GM11168 (cell line): ENCODE results near the gene CENPP.

Experiments
- in situ Hi-C: fragments of 300-500 bp; cut with MboI; formaldehyde crosslinking; loops from one replicate; pipeline ENCODE4 v1.12.0; 2022; ENCODE audit warnings: low sequenced_read_pairs; ENCODE audit not compliant: unreplicated experiment

Gene CENPP

DNA sequence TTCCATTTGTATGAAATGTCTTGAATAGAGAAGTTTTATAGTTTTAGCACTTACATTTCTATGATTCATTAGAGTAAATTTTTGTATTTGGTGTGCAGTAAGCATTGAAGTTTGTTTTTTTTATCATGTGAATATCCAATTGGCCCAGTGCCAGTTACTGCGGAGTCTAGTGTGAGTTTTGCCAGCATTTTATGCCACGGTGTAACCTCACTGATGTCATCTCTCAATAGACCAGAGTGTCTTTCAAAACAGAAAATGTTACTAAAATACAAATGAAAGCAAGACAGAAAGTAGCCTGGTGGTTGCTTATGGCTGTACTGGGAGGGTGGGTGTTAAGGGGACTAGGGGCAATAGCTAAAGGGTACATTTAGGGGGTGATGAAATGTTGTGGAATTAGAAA is 281.3 kb downstream of the CENPP start:
- in situ Hi-C loops: no loop called here

DNA sequence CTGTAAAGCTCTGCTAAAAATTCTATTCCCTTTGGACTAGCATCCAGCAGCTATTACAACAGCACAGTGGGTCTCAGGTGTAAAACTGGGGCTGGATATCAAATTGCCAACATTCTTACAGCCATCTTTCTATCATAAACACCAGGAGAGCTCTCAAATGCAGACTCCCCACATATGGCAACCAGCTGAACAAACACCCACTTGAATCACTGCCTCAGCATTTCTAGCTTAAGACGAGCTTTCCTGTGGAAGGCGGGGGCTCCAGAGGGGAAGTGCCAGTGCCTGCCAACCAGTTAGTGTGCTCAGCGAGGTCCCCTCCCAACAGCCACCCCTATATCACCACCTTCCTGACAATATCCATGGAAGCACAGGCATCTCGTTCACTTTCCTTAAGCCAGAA is 282.0 kb downstream of the CENPP start:
- in situ Hi-C loops: no loop called here

DNA sequence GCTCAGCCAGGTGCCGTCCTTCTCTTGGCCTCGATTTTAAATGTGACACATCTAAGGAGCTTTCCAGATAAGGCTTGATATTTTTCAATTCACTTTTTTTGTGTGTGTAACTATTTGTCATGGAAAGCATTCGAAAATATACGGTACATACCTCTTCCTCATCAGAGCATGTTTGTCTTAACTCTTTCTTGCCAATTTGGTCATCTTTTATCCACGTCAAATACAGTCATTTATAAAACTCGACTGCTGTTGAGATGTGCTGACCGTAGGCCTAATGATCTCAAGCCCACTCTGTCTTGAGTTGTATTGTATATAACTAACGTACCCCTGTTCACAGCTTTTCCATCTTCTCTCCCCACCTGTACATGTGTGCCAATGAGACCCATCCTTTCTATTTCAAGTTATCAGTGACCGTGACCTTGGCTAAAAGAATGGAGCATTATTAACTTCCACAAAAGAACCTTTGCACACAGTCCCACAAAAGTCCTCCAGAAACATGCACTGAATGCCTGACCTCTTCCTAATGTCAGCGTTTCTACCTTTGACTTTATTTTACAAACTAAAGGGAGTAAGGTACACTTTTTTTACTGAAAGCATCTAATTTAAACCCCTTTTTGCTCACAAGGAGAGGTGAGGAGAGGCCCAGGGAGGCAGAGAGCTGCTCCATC is 282.6 kb downstream of the CENPP start:
- in situ Hi-C loops: no loop called here

DNA sequence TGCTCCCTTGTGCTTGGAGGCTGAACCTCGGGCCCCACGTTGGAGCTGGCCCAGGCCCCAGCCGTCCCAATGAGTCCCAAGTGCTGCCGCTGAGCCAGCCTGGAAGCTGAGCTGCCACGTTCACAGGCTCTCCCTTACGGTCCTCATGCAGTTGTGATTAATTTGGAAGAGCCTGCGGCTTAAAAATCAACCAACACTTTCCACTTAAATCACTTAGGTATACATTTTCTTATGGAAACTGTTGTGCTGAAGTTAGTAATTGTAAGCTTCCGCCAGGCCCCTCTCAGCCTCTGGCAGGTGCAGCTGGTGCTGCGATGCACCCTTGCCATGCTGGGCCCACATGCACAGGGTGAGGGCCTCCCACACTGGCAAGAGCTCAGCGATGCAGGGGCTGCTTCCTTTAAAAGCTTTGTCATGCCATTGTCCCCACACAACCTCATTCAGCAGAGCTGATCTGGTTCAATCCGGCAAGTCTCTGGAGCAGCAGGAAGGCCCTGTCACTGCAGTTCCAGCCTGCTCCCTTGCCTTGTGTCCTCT is 283.2 kb downstream of the CENPP start:
- in situ Hi-C loops: no loop called here

DNA sequence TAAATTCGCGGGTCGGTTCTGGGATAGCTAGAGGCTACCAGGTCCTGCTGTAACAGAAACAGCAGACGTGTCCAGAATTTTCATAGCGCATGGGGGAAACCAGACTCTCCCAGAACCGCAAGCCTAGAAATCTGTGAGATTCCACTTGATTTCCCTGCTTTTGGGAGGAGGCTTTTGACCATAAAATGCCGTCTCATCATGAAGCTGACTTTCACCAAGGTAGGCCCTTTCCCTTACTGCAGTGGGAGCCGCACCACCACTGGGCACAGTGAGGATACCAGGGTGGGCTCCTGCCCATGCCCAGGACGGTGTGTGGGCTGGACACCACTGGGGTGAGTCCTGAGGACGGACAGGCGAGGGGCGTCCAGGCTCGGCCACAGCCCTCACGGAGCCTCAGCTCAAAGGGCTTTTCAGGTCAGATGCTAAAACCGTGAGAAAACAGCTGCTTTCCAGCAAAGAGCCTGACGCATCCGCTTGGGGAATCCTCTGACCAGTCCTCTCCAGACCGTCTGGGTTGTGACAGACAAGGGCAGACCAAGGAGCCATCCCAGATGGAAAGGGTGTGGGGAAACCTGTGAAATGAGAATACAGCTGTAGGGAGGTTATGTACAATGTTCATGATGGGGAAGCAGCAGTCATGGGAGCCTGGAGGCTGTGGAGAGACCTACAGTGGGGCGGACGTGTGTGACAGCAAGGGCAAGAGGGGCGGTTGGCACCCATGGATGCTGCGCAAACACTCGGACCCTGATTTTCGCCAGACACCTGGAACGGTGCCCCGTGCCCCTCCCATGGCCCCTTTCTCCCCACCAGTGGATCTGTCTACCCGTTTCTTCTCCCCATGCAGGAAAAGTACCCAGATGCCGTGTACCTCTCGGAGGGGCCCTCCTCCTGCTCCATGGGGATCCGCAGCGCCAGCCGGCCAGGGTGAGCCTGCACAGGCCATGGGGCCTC is 285.0 kb downstream of the CENPP start:
- in situ Hi-C loops: no loop called here

DNA sequence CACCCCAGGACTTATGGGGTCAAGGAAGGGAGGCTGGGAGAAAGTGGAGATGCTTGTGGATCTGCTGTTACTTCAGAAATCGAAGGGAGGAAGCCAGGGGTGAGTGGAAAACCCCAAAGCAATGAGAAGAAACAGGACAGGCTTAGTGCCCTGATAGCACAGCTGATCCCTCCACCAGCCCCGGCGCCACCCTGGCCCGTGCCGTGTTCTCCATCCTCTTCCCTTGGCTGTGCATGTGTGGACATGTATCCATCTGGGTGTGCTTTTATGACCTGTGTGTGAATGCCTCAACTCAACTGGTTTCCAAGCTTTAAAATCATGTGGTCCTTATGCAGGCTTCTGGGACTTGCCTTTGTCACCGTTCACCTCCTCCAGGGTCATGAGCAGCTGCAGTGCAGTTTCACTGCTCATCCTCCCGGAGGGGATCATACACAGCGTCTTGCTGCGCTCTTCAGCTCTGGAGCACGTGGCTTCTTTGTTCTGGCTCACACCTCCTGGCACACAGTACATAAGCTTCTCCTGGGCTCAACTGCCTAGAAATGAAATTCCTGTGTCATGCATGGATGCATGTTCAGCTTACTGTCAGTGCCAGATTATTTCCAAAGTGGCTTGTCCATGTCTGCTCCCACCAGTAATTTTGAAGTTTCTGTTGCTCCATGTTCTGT is 286.0 kb downstream of the CENPP start:
- in situ Hi-C loops: no loop called here

DNA sequence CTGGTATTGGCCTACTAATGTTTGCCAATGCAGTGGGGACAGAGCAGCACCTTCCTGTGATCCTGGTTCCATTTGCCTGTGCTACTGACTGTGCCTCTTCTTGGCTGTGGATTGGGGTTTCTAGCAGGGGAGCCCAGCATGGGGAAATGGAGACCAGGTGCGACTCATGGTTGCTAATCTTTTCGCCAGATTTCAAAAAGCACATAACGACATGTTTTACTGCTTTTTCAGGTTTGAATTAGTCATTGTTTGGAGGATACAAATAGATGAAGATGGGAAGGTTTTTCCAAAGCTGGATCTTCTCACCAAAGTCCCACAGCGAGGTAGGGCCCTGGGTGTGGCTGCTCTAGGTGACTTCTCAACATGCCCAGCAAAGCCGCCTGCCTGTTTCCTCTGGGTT is 286.5 kb downstream of the CENPP start:
- in situ Hi-C loops: no loop called here

DNA sequence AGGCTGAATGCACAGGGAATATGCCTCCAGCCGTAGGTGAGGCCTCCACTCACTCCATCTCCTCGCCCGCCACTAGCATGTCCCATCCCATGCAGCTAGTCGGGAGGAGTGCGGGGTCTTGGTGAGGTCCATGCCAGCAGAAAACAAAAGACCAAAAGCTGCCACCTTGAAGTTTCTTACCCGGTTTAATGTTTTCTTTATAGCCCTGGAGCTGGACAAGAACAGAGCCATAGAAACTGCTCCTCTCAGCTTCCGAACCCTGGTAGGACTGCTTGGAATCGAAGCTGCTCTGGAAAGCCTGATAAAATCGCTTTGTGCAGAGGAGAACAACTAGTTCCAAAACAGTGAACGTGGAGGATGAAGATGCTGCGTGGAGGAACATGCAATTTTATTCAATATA is 287.1 kb downstream of the CENPP start:
- in situ Hi-C loops: no loop called here

DNA sequence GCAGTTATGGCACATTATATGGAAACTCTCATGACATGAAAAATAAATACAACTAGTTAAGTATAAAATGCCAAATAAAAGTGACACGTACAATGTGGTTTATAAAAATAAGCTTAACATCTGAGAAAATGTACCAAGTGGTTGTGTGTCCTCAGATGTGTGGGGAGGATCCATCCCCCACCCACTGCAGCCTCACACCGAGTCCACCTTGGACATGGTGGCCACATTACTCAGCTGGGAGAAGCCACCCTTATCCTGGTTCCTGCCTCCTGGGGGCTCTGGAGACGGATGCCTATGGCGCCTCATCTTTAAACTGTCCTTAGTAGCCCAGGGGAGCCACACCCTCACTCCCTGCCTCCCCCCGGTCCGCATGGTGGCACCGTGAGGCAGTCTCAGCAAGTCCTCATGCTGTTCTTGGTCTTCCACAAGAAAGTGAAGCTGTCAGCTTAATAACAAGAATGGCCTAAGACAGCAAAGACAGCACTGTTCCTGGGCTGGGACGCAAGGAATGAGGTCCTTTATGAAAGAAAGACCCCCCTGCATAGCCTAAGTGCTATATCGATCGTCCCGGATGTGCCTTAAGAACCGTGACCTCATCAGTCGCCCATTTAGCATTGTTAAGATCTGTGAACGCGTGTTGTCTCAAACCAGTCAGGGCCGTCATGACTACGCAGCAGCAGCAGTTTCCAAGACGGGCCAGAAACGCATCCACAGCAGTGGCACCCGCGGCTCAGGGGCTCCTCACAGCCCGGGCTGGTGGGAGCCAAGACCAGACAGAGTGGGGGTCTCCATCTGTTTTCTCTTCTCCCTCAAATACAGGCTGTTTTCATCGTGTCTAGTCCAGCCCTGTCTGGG is 287.7 kb downstream of the CENPP start:
- in situ Hi-C loops: no loop called here

DNA sequence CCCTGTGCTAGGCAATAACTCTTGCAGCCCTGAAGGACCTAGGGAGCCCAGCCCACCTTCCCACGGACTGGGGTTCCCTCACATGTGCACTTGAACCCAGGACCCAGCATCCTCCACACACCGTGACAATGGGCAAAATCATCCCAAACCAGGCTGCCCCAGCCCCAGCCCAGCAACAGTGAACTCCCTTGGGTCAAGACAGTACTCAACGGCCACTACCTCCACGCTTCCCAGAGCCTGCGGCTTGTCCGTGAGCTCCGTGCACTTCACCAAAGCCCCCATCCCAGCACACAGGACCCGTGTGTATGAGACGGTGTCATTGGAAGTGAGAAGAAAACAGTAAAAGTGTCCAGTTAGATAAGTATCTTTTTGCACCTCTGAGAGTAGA is 288.4 kb downstream of the CENPP start:
- in situ Hi-C loops: no loop called here

DNA sequence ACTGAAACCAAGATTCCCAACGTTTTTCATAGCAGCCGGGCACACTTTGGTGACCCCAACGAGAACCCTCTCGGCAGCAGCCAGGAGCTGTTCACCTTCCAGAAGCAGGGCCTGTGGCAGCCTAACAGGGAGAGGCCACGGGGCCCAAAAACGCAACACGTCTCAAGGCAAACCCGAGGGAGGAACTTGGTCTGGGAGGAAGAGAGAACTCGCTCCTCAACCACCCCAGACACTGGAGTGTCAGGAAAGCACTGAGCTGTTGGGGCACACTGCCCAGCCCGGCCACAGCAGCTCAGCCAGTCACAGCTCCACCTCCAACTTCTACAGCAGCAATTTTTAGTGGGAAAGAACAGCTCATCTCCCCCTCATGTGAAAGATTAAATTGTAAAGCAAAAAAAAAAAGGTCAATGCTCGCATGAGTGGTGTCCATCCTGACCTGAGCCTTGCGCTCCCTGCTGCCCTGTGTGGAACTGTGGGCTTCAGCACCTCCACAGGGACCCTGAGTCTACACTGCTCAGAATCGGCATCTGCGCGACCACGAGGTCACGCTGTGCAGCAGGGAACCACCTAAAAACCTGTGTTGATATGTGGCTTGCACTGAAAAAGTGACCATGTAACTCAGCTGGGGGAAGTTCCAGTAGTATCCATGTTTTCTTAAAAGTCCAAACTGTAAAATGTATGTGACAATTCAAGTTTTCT is 289.2 kb downstream of the CENPP start:
- in situ Hi-C loops: no loop called here

DNA sequence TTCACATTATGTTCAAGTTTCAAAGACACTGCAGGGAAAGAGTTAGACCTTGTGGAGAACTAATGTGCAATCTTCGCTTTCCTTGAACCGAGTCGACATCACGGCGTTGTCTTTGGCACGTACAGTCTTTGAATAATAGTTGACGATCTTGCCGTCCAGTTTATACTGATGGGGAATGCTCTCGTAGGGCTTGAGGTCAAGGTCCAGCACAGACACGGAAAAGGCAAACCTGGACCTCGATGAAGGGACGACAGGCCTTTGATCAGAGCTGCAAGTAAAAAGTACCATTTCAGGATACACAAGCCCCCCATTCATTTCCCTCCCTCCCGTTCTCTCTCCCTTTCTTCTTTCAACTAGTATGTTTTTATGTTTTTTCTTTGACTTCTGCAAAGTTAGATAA is 290.0 kb downstream of the CENPP start:
- in situ Hi-C loops: no loop called here

DNA sequence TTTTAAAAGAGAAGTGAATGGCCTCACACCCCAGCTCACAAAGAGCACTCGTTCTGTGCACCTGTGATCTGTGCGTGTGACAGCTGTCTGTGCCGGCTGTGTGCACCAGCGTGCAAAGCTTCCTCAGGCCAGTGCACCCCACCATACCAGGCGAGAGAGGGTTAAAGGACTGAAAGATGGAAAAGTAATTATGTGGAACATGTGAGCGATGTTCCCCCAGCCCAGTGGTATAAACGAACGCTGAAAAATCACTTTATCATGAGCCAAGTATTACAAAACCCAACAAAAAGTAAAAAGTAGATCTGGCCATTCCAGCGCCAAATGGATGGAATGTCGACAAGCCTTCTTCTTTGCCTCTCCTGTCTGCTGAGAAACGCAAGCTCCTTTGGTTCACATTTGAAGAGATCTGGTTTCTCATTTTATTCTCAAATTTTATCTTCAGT is 290.5 kb downstream of the CENPP start:
- in situ Hi-C loops: no loop called here

DNA sequence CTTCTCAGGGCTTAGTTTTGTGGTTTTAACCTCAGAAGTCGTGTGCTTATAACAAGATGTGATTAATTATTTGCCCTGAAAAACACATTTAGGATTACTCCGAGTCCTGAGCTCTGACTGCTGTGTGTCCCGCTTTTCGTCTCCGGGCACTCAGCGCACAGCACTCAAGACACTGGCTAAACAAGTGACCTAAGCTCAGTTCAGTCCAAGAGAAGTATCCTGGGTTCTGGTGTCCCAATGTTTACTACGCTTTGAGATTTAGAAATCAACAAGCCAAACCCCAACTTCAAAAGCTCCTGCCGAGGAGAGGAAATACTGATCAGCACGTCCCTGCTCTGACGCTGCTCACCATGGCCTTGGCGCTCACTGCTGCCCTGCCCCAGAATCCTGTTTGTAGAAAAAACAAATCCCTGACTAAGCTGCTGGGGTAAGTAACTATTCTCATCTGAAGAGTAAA is 290.9 kb downstream of the CENPP start:
- in situ Hi-C loops: no loop called here

DNA sequence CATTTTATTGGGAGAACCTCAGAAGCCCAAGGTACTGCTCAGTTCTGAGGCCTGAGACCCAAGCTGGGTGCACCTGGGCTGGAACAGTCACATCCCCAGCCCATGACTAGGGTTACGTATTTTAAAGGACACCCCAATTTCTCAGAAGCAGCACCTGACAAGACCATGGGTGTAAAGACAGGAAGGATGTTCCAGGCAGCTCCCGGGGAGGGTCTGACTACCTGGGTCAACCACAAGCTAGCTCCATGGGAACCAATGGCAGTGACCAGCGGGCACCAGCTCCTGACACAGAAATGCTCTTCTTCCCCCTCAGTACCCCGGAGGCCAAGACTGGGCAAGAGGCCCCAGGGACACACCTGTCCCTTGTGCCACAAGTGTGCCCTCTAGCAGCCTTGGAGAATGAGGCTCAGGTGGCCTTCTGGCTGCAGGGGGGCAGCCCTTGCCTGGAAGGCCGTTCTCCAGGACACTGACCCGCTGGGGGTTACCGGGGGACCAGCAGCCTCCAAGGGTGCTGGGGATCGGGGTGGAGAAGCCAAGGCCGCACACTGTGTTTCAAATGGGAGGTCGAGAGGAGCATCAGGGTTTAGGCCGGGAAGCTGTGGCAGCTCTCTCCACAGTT is 291.6 kb downstream of the CENPP start:
- in situ Hi-C loops: no loop called here

DNA sequence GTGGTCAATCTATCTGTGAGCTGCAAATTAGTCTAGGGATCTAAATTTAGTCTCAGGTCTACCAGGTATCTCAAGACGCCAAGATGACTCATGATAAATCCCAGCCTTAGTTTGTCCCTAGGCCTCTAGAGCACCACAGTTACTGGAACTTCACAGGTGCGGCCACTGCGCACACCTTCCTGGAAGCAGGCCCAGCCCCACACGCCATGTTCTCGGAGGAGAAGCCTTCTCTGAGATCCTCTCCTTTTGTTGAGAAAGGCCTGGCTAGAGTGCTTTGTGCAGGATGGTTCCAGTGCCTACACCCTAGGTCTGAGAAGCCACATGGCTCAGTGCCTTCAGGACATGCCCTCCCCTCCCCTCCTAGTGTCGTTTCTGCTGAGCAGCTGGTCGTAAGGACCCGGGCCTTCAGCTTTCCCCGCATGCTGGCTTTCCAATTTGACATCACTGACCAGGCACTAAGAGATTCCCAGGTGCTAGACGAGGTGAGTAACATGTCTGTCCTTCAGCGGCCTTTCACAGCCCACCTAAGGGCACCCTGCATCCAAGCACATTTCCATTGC is 292.3 kb downstream of the CENPP start:
- in situ Hi-C loops: no loop called here

DNA sequence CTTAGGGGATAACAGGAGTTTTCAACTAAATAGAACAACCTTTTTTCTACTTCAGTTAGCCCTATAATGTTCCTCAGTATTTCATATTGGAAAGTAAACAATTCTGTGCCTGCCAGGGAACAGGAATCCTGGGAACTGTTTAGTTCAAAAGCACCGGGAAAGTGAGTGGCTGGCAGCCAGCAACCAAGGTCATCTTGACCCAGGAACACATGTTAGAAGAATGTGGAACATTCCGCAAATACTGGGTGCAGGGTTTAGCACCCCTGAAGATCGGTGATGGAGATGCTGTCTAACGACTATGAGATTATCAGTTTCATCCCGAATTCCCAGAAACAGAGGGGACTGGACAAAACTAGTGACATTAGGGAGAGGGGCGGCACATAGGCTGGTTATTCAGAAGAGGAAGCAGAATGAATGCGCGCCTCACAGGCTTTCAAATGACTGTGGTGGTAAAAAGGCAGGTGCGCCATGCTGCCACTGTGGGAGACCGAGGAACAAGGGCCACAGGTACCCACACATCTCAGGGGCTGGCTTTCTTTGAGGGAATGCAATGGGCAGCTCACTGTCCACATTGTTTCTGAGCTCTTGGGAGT is 293.0 kb downstream of the CENPP start:
- in situ Hi-C loops: no loop called here

DNA sequence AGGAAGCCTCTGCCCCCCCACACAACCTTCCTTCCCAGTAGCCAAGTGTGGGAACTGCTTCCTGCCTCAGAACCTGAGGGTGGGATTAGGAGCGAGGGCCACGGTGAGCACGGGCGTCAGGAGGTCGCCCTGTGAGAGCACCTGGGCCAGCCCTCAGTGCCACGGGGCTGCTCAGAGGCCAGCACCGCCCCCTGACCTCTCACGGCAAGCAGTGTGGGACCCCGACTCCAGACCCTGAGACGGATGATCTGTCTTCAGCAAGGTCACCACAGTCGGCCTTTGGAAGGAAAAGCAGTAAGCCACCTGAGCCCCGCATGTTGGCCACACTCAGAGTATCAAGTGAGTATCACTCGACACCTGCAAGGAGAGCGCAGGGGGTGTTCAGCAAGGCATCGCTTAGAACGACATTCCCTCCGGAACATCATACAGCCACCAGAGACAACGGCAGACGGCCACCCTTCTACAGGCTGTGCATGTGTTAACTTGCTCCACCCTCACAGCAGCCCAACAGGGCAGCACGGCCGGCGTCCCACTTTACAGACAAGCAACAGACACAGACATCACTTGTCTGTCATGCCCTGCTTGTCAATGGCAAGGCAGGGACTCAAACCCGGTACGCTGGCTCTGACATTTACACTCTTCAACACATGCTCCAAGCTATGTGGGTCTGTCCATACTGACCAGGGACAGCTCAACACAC is 294.0 kb downstream of the CENPP start:
- in situ Hi-C loops: no loop called here
